ENCODE data around the gene CHTF8.

The CHTF8 gene

GRCh38 chr16:69111876-69112230, 20.5 kb downstream of the CHTF8 start:
- no peak for FAIRE-seq

DNA sequence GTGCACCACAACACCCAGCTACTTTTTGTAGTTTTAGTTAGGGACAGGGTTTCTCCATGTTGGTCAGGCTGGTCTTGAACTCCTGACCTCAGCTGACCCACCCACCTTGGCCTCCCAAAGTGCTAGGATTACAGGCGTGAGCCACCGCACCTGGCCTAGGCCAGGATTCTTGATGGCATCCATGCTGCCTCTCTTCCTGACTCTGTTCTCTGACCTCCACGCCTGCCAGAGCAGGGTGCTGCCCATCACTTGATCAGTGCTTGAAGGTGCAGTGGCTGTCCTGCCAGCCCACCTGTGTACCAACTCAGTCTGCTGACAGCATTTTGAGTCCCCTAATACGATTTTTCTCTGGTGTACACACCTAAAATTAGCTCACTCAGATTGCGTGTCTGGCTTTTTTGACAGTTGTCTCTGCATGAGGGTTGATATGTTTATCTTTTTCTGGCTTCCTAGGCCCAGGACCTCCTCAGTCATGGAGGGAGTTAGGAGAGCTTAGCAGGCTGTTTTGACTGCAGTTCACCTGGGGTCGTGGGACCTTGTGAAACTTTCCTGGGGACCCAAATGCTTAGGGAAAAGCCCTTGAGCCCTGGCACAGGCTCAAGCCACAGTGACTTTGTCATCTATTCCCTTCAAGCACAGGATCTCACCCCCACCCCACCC, 21.0 kb downstream of the CHTF8 start:
- FAIRE-seq: no peak

DNA sequence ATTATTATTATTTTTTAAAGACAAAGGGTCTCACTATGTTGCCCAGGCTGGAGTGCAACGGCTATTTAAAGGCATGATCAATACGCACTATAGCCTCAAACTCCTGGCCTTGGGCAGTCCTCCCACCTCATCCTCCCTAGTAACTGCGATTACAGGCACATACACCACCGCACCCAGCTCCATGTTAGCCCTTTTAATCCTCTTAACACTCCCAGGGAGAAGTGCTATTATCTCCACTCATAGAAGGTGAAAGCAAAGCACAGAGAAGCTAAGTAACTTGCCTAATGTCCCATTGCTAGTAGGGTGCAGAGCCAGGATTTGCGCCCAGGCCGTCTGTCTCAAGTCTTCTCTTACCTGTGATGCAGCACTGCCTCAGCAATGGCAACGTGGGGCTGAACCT, 22.0 kb downstream of the CHTF8 start:
- no peak for FAIRE-seq

DNA sequence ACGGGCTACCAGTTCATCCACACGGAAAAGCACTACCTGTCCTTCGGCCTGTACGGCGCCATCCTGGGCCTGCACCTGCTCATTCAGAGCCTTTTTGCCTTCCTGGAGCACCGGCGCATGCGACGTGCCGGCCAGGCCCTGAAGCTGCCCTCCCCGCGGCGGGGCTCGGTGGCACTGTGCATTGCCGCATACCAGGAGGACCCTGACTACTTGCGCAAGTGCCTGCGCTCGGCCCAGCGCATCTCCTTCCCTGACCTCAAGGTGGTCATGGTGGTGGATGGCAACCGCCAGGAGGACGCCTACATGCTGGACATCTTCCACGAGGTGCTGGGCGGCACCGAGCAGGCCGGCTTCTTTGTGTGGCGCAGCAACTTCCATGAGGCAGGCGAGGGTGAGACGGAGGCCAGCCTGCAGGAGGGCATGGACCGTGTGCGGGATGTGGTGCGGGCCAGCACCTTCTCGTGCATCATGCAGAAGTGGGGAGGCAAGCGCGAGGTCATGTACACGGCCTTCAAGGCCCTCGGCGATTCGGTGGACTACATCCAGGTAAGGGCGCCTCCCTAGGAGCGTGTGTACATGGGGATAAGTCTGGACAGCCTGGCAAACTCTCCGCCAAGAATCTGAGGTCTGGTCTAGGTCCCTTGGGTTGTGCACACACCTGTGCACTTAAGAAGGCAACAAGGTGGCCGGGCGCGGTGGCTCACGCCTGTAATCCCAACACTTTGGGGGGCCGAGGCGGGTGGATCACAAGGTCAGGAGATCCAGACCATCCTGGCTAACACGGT, 22.7 kb downstream of the CHTF8 start:
- FAIRE-seq: no peak

DNA sequence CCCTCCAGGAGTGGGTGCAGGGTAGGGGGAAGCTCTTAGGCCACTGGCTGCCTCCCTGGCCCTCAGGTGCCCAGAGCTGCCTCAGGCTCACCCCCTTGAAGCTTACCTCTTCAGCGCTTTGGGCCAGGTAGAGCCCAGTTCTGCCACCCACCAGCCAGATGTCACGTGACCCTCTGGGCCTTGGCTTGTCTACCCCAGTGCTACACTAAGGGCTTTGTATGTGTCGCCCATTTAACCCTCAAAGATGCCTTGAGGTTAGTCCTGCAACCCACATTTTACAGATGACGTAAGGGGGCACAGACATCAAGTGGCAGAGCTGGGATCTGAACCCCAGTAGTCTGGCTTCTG, 23.5 kb downstream of the CHTF8 start:
- FAIRE-seq: no peak

DNA sequence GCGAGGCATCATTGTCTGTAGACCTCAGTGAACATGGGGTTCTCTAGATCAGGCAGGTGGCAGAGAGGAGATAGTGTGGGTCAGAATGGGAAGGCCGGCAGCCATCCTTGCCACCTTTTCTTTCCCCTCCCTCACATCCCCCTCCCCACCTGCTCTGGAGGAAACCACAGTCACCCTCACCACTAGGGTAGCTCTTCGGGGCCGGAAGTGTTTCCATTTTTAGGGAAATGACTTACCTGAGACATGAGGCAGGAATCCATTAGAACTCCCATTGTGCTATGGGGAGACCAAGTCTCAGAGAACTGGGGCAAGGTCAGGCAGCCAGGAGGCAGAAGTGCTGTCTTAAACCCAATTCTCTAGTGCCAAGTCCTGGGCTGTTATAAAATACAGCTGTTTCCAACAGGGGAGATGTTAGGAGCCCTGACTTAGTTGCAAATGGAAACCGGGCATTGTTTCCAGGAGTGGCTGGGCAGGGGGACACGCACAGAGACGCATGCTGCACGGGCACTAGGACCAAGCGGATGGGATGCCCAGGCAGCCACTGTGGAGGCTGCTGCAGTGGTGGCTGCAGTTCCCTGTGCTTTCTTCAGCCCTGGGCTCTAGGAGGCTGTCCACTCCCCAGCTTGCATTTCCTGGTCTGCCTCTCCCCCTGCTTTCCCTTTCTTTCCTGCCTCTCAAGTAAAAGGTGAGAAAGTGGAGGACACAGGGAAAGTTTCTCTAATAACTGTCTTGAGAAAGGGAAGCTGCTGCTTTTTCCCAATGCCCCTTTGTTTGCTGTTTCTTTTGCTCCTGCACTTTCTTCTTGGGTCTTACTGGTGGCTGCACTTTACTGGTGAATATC, 24.1 kb downstream of the CHTF8 start:
- no peak for FAIRE-seq

DNA sequence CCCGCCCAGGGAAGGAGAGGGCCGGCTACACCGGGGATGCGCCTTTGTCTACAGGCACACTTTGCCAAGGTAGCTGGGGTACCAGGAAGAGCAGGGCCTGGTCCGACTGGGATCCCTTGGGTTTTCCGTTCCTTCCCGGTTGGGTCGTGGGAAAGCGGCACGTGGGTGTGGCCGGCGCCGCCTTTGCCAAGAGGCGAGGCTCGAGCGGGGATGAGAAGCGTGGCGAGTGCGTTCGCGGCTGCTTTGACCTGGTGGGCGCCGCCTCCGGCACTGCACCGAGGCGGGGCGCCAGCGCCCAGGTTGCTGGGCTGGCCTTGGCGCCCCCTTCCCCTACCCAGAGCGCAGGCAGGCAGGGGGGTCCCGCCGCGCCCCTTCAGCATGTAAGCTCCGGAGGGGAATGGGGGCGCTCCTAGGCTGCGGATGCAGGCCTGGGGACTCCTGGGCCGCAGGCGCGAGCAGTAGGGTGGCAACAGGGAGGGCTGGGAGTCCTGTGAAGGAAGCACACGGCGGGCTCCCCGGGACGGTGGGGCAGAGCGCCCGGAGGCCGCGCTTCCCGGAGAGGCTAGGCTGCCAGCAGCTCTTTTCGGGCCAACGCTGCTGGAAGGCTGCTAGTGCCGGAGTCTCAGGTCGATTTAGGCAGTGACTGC, 24.9 kb downstream of the CHTF8 start:
- no peak for FAIRE-seq

DNA sequence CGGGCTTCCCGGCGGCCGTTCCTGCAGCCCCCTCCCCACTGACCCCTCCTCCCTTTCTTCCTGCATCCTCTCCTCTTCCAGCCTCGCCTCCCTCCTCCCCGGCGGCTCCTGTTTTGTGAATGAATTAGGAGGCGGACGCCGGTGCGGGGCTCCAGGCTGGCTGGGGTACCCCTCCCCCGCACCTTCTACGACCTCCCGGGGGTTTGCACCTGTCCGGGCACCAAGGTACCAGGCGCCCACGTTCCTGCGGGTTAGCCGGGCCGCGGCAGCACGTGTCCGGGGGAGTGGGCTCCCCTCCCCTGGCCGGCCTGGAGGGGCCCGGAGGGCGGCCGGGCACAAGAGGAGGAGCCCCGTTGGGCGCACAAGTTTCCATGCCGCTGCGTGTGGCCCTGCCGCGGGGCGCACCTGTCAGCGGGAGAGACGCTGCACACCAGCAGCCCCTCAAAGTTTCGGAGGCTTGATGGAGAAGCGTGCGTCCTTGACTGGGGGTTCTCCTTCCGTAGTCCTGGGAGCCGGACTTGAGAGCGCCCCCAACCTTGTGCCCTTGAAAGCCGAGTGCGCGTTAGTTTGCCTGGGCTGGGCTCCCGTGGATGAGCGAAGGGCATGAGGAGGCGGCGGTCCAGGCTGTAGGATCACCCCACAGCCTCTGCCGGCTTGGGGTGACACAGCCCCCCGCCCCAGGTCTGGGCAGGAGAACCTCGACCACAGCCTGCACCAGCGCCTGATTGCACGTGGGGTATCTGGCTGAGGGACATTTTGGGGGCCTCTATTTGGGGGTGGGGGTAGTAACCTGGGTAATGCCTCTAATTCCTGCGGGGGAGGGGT, 25.7 kb downstream of the CHTF8 start:
- FAIRE-seq: no peak

DNA sequence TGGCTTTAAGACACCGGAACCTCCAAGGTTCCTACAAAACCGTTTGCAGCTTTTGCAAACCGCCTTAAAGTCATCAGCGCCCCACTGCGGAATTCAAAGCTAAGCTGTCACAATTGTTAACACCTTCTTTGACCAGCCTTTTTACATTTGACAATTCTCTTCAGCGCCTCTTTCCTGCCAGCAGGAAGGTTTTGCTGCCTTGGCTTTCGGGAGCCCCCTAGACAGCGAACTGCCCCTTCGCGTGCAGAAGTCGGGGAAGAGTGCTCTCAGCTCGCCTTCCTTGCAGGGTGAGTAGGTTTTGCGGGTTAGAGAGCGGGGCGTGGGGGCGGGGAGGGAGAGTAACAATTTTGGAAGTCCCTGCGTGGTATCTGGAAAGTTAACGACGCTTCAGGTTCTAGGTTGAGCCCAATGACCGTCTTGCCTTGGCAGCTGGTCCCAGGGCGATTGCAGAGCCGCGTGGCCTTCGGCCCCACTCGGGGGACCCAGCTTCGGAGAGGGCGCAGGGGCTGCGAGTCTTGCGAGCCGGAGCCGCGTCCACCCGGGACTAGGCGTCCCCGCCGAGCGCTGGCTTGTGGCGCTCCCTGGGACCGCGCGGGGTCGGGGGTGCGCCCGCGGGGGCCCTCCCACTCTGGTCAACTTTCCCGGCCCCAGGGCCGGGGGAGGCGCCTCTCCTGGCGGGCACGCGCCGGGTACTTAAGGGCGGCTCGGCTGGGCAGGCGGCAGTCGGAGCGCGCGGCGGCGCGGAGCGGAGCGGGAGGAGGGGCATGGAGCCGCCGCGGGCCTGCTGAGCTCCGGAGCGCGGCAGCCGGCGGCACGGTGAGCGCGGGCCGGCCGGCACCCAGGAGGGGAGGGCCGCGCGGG, 26.7 kb downstream of the CHTF8 start, which contains the start of gene HAS3:
Gene HAS3 (plus strand): TSS at position 153 of the 861 bp plus-strand sequence. CDS start 3,743 bp downstream, outside the sequence.
- FAIRE-seq: peak; percentile 93

GRCh38 chr16:69100071-69100691, 32.2 kb downstream of the CHTF8 start:
- no peak for FAIRE-seq

DNA sequence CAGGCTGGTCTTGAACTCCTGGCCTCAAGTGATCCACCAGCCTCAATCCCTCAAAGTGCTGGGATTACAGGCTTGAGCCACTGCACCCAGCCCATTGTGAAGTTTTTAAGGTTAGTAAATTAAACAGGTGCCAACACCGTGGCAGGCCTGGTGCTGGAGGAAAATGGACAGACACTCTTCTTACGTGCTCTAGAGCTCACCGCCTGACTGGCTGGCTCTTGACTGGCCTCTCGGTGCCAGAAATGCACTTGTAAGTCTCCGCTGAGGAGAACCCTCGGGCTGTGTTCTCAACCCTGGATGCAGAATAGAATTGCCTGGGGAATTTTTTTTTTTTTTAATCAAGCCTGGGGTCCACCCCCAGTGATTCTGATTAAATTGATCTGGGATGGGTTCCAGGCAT, 37.2 kb downstream of the CHTF8 start:
- FAIRE-seq: no peak

- no peak for FAIRE-seq
These were observed 37.9 kb downstream of the CHTF8 start for GRCh38 chr16:69094501-69094900.

DNA sequence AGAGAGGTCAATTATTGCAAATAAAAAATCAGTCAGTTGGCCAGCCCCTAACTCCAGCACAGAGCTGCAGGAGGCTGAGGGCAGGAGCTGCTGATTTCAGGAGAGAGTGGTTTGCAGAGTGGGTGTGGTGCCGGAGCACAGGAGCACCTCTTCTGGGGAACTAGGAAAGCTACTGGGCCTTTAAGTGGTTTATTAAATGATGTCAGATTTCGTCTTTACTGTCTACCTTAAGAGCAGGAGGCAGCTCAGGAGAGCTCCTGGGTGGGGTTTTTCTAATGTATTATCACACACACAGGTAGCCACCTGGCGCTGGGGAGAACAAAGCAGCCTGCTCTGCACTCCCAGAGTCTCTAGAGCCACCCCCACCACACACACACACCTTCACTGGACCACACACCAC, 38.4 kb downstream of the CHTF8 start:
- FAIRE-seq: no peak

DNA sequence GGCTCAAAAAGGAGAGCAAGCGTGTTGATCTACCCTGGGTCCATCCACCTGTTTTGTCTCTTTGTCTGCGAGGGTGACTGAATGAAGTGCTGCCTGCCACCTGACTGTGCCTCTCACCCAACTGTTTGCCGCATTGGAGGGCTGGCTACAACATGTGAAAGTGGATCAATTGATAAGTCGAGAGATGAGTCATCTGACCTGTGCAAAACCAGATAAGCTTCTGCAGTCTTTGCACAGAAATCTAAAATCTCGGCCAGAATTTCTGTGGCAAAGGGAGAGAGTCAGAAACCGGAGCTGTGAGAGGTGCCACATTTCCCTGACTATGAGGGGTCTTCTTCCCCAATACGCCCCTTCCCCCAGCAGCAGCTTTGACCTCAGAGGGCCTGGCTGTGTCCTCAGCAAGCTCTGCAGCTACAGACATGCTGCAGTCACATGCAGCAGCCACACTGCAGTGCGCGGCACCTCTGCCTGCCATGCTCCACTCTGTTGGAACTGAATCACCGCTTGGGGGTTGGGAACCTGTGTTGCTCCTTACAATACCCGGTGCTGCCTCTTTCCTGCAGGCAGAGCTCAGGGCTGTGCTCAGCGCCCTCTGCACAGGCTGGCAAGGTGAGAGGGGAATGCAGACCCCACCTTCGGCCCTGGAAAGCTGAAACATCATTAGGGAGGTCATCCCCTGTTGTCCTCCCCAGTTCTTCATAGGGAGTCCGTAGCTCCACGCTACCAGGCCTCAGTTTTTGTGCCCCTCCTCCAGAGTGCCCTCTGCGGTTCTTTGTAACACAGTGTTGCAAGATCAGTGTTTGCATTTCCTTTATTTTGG, 43.1 kb downstream of the CHTF8 start:
- FAIRE-seq: no peak

- FAIRE-seq: no peak
These were observed 43.7 kb downstream of the CHTF8 start for GRCh38 chr16:69088684-69089083.

DNA sequence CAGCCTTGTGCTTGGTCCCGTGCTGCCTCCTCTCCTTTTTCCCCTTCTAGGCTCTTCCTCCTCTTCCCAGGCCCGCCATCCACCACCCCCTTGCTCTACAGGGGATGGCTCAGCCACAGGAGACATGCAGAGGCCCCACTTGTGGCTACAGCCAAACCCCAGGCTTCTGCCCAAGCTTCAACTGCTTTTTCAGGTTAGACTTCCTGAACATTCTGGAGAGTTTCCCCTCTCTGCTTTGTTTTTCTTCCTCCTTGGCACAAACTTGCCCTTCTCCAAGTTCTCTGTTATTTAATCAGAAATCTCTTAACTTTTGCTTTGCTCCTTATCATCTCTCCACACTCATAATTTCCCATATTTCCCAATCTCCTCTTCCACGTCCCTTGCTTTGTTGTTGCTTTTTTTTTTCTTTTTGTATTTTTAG, 45.2 kb downstream of the CHTF8 start:
- no peak for FAIRE-seq

- no peak for FAIRE-seq
These were observed 47.2 kb downstream of the CHTF8 start for GRCh38 chr16:69085032-69085695.

DNA sequence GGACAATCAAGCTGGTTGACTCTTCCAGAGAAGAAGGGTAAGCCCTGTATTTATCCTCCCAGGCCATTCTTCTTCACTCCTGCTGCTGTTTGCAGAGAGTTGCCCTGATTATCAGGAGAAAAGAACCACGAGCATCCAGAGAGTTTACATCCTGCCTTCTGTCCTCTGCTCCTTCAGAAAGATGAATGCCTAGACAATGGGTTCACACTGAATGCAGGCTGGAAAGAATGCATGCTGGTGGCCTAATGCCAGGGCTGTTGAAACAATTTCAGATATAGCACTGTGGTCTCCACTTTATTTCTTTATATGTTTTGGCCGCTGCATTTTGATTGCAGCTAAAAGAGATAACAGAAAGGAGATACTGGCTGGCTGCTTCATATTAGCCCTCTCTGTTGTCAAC, 48.1 kb downstream of the CHTF8 start:
- FAIRE-seq: no peak

GRCh38 chr16:69083306-69083941, 49.0 kb downstream of the CHTF8 start:
- no peak for FAIRE-seq

Measured in G401.6 (cell line).